Measurements from ENCODE around the gene CLCN6. TPM values are rescaled to one million over a fixed set of nuclear protein-coding genes. Genes with fewer than 3 reads are reported as not detected.

The CLCN6 gene
- total RNA-seq, 1 donor from 2014 or later = 15.4 TPM

- no peak for ATAC-seq
- DNase-seq = no peak
- intact Hi-C loops (cut with micrococcal nuclease) = no loop called here
These were observed 54.6 kb downstream of the CLCN6 start for GRCh38 chr1:11860587-11860986.

- ATAC-seq = no peak
- intact Hi-C loops (cut with micrococcal nuclease) = no loop called here
These were observed 56.9 kb downstream of the CLCN6 start for GRCh38 chr1:11862890-11863289.

GRCh38 chr1:11868331-11868980, 62.5 kb downstream of the CLCN6 start:
- intact Hi-C loops (cut with micrococcal nuclease) = no loop called here
- ATAC-seq (no peak), DNase-seq (no peak)

More at GRCh38 chr1:11862890-11863289, 56.9 kb downstream of the CLCN6 start:
- DNase-seq = no peak

GRCh38 chr1:11869104-11869503, 63.1 kb downstream of the CLCN6 start:
- intact Hi-C loops (cut with micrococcal nuclease) = no loop called here
- DNase-seq (no peak), ATAC-seq (no peak)

- DNase-seq (no peak), ATAC-seq (no peak)
- intact Hi-C loops (cut with micrococcal nuclease) = no loop called here
These were observed 63.7 kb downstream of the CLCN6 start for GRCh38 chr1:11869650-11870207.

GRCh38 chr1:11872545-11872944, 66.6 kb downstream of the CLCN6 start:
- intact Hi-C loops (cut with micrococcal nuclease) = no loop called here
- no peak for ATAC-seq
- DNase-seq = no peak

GRCh38 chr1:11873395-11874257, 67.6 kb downstream of the CLCN6 start:
- intact Hi-C loops (cut with micrococcal nuclease) = no loop called here
- DNase-seq (no peak), ATAC-seq (no peak)

GRCh38 chr1:11874258-11874562, 68.2 kb downstream of the CLCN6 start:
- intact Hi-C loops (cut with micrococcal nuclease) = no loop called here
- ATAC-seq = peak; percentile 97
- DNase-seq = peak; percentile 95

GRCh38 chr1:11874624-11875023, 68.6 kb downstream of the CLCN6 start:
- intact Hi-C loops (cut with micrococcal nuclease) = no loop called here
- DNase-seq (peak; percentile 40), ATAC-seq (peak; percentile 18)

- DNase-seq (no peak), ATAC-seq (no peak)
- intact Hi-C loops (cut with micrococcal nuclease) = no loop called here
These were observed 69.1 kb downstream of the CLCN6 start for GRCh38 chr1:11875094-11875493.

- DNase-seq (no peak), ATAC-seq (no peak)
- intact Hi-C loops (cut with micrococcal nuclease) = no loop called here
These were observed 71.1 kb downstream of the CLCN6 start for GRCh38 chr1:11877074-11877473.

GRCh38 chr1:11878081-11878890, 72.3 kb downstream of the CLCN6 start:
- intact Hi-C loops (cut with micrococcal nuclease) = no loop called here
- no peak for DNase-seq
- no peak for ATAC-seq

- DNase-seq (no peak), ATAC-seq (no peak)
- intact Hi-C loops (cut with micrococcal nuclease) = no loop called here
These were observed 72.8 kb downstream of the CLCN6 start for GRCh38 chr1:11878891-11879190.

GRCh38 chr1:11879311-11880180, 73.6 kb downstream of the CLCN6 start:
- intact Hi-C loops (cut with micrococcal nuclease) = no loop called here
- no peak for ATAC-seq

GRCh38 chr1:11880181-11880575, 74.2 kb downstream of the CLCN6 start:
- DNase-seq = peak; percentile 39
- ATAC-seq = no peak
- intact Hi-C loops (cut with micrococcal nuclease) = no loop called here

More at GRCh38 chr1:11879311-11880180, 73.6 kb downstream of the CLCN6 start:
- no peak for DNase-seq

GRCh38 chr1:11880911-11881748, 75.1 kb downstream of the CLCN6 start:
- peak; percentile 86 for ATAC-seq
- intact Hi-C loops (cut with micrococcal nuclease) = no loop called here

GRCh38 chr1:11881749-11882441, 75.9 kb downstream of the CLCN6 start:
- DNase-seq = no peak
- intact Hi-C loops (cut with micrococcal nuclease) = no loop called here
- no peak for ATAC-seq

More at GRCh38 chr1:11880911-11881748, 75.1 kb downstream of the CLCN6 start:
- peak; percentile 93 for DNase-seq
